Memory B cell (primary cell): ENCODE measurements around the gene SYNPO2.
A peak's percentile ranks its signal among the peaks of the same experiment; 100 is the strongest.

Source experiments
- ATAC-seq: fragments of 150-1000 bp; cut with Tn5 transposase; 2 replicates; pipeline ENCODE4 v1.10.0; 2021; ENCODE audit warnings: low read depth, mild to moderate bottlenecking, moderate library complexity
- DNase-seq, 2 donors: peaks; one replicate each; pipeline ENCODE4 v3.0.0; 2022; ENCODE audit warnings: low spot score in 2 of 2
- H3K27ac Mint-ChIP-seq: one replicate; pipeline ENCODE4 v1.8.0; 2022; ENCODE audit warnings: mild to moderate bottlenecking, moderate library complexity, mixed read lengths
- H3K27me3 Mint-ChIP-seq: one replicate; pipeline ENCODE4 v1.8.0; 2022; ENCODE audit warnings: mixed read lengths
- H3K36me3 Mint-ChIP-seq: one replicate; pipeline ENCODE4 v1.8.0; 2022; ENCODE audit warnings: mild to moderate bottlenecking, mixed read lengths
- H3K4me1 Mint-ChIP-seq: one replicate; pipeline ENCODE4 v1.8.0; 2022; ENCODE audit warnings: mixed read lengths
- H3K4me3 Mint-ChIP-seq: one replicate; pipeline ENCODE4 v1.8.0; 2022; ENCODE audit warnings: mild to moderate bottlenecking, moderate library complexity, mixed read lengths
- H3K9me3 Mint-ChIP-seq: one replicate; pipeline ENCODE4 v1.8.0; 2022; ENCODE audit warnings: mixed read lengths

The SYNPO2 gene

GRCh38 chr4:118981171-118981838 is 92.7 kb downstream of the SYNPO2 start:
- no peak for DNase-seq

GRCh38 chr4:118981839-118982381 is 93.3 kb downstream of the SYNPO2 start:
- Mint-ChIP-seq H3K4me1 (no peaks in the 10 kb centered on the region), H3K27ac (no peak overlapping the region), H3K36me3 (no peaks in the 10 kb centered on the region), H3K9me3 (no peaks in the 10 kb centered on the region), H3K27me3 (peaks cover 6% of the 10 kb centered on the region), H3K4me3 (no peak overlapping the region)
- peak; percentile 81 for ATAC-seq
- DNase-seq: peak; percentile 45 to 49

More at GRCh38 chr4:118981171-118981838, 92.7 kb downstream of the SYNPO2 start:
- Mint-ChIP-seq H3K4me1 (no peaks in the 10 kb centered on the region), H3K36me3 (no peaks in the 10 kb centered on the region), H3K27me3 (peaks cover 6% of the 10 kb centered on the region), H3K4me3 (no peak overlapping the region), H3K27ac (no peak overlapping the region), H3K9me3 (no peaks in the 10 kb centered on the region)
- no peak for ATAC-seq

- DNase-seq (no peak), ATAC-seq (no peak)
- Mint-ChIP-seq H3K27ac (no peak overlapping the region), H3K27me3 (peaks cover 6% of the 10 kb centered on the region), H3K4me1 (no peaks in the 10 kb centered on the region), H3K9me3 (no peaks in the 10 kb centered on the region), H3K36me3 (no peaks in the 10 kb centered on the region), H3K4me3 (no peak overlapping the region)
Observed at GRCh38 chr4:118983293-118983692, 94.6 kb downstream of the SYNPO2 start.

- H3K9me3 Mint-ChIP-seq: no peaks in the 10 kb centered on the region
- no peaks in the 10 kb centered on the region for H3K36me3 Mint-ChIP-seq
- H3K27ac Mint-ChIP-seq: no peak overlapping the region
- peaks cover 6% of the 10 kb centered on the region for H3K27me3 Mint-ChIP-seq
- ATAC-seq (no peak), DNase-seq (no peak)
- no peaks in the 10 kb centered on the region for H3K4me1 Mint-ChIP-seq
- no peak overlapping the region for H3K4me3 Mint-ChIP-seq
Observed at GRCh38 chr4:118983831-118984230, 95.2 kb downstream of the SYNPO2 start.

GRCh38 chr4:118985170-118986000 is 96.7 kb downstream of the SYNPO2 start:
- no peaks in the 10 kb centered on the region for H3K36me3 Mint-ChIP-seq
- H3K27me3 Mint-ChIP-seq: peaks cover 6% of the 10 kb centered on the region
- no peak overlapping the region for H3K27ac Mint-ChIP-seq
- no peak overlapping the region for H3K4me3 Mint-ChIP-seq
- H3K9me3 Mint-ChIP-seq: no peaks in the 10 kb centered on the region
- DNase-seq: no peak
- no peak for ATAC-seq
- H3K4me1 Mint-ChIP-seq: no peaks in the 10 kb centered on the region

GRCh38 chr4:118987959-118988634 is 99.4 kb downstream of the SYNPO2 start:
- H3K4me3 Mint-ChIP-seq: no peak overlapping the region
- DNase-seq (no peak), ATAC-seq (no peak)
- no peak overlapping the region for H3K27ac Mint-ChIP-seq
- peaks cover 5% of the 10 kb centered on the region for H3K27me3 Mint-ChIP-seq
- H3K9me3 Mint-ChIP-seq: no peaks in the 10 kb centered on the region
- peaks cover 8% of the 10 kb centered on the region for H3K4me1 Mint-ChIP-seq
- H3K36me3 Mint-ChIP-seq: no peaks in the 10 kb centered on the region

GRCh38 chr4:118988635-118988972 is 100.0 kb downstream of the SYNPO2 start:
- H3K27me3 Mint-ChIP-seq: peaks cover 2% of the 10 kb centered on the region
- H3K27ac Mint-ChIP-seq: no peak overlapping the region
- no peaks in the 10 kb centered on the region for H3K9me3 Mint-ChIP-seq
- H3K36me3 Mint-ChIP-seq: no peaks in the 10 kb centered on the region
- no peak overlapping the region for H3K4me3 Mint-ChIP-seq
- H3K4me1 Mint-ChIP-seq: peaks cover 8% of the 10 kb centered on the region
- DNase-seq (no peak), ATAC-seq (no peak)

GRCh38 chr4:118989098-118990080 is 100.7 kb downstream of the SYNPO2 start:
- DNase-seq: no peak

GRCh38 chr4:118991686-118992085 is 103.0 kb downstream of the SYNPO2 start:
- Mint-ChIP-seq H3K4me3 (peak overlapping the region; percentile 74), H3K27me3 (no peaks in the 10 kb centered on the region), H3K36me3 (no peaks in the 10 kb centered on the region), H3K27ac (no peak overlapping the region), H3K4me1 (peaks cover 8% of the 10 kb centered on the region), H3K9me3 (no peaks in the 10 kb centered on the region)
- ATAC-seq (peak; percentile 86), DNase-seq (no peak)

More at GRCh38 chr4:118989098-118990080, 100.7 kb downstream of the SYNPO2 start:
- H3K36me3 Mint-ChIP-seq: no peaks in the 10 kb centered on the region
- H3K9me3 Mint-ChIP-seq: no peaks in the 10 kb centered on the region
- no peaks in the 10 kb centered on the region for H3K27me3 Mint-ChIP-seq
- H3K4me1 Mint-ChIP-seq: peaks cover 8% of the 10 kb centered on the region
- H3K4me3 Mint-ChIP-seq: no peak overlapping the region
- H3K27ac Mint-ChIP-seq: no peak overlapping the region
- no peak for ATAC-seq

- H3K36me3 Mint-ChIP-seq: no peaks in the 10 kb centered on the region
- H3K27ac Mint-ChIP-seq: no peak overlapping the region
- H3K4me1 Mint-ChIP-seq: peaks cover 8% of the 10 kb centered on the region
- DNase-seq (no peak), ATAC-seq (no peak)
- no peaks in the 10 kb centered on the region for H3K27me3 Mint-ChIP-seq
- no peaks in the 10 kb centered on the region for H3K9me3 Mint-ChIP-seq
- H3K4me3 Mint-ChIP-seq: peak overlapping the region; percentile 74
Observed at GRCh38 chr4:118992149-118992548, 103.5 kb downstream of the SYNPO2 start.

GRCh38 chr4:118993333-118993732 is 104.7 kb downstream of the SYNPO2 start:
- H3K27ac Mint-ChIP-seq: no peak overlapping the region
- H3K36me3 Mint-ChIP-seq: no peaks in the 10 kb centered on the region
- ATAC-seq (no peak), DNase-seq (no peak)
- H3K4me1 Mint-ChIP-seq: peaks cover 8% of the 10 kb centered on the region
- no peak overlapping the region for H3K4me3 Mint-ChIP-seq
- no peaks in the 10 kb centered on the region for H3K9me3 Mint-ChIP-seq
- H3K27me3 Mint-ChIP-seq: peaks cover 3% of the 10 kb centered on the region

GRCh38 chr4:118994030-118994429 is 105.4 kb downstream of the SYNPO2 start:
- Mint-ChIP-seq H3K4me3 (no peak overlapping the region), H3K4me1 (peaks cover 8% of the 10 kb centered on the region), H3K9me3 (no peaks in the 10 kb centered on the region), H3K27ac (no peak overlapping the region), H3K27me3 (peaks cover 5% of the 10 kb centered on the region), H3K36me3 (no peaks in the 10 kb centered on the region)
- DNase-seq: no peak
- ATAC-seq: no peak

GRCh38 chr4:118995693-118996391 is 107.2 kb downstream of the SYNPO2 start:
- Mint-ChIP-seq H3K36me3 (no peaks in the 10 kb centered on the region), H3K9me3 (no peaks in the 10 kb centered on the region), H3K4me3 (no peak overlapping the region), H3K27me3 (peaks cover 5% of the 10 kb centered on the region), H3K4me1 (peaks cover 8% of the 10 kb centered on the region), H3K27ac (no peak overlapping the region)
- ATAC-seq (no peak), DNase-seq (no peak)
